NCI-H146 (cell line): ENCODE results near the gene OLIG2.

ENCODE experiments used
- DNase-seq: peaks from one replicate; lab custom pipeline; 2025; lab: John Stamatoyannopoulos, UW

The OLIG2 gene

GRCh38 chr21:33019885-33020557, 5.7 kb upstream of the OLIG2 start:
- no peak for DNase-seq

DNA sequence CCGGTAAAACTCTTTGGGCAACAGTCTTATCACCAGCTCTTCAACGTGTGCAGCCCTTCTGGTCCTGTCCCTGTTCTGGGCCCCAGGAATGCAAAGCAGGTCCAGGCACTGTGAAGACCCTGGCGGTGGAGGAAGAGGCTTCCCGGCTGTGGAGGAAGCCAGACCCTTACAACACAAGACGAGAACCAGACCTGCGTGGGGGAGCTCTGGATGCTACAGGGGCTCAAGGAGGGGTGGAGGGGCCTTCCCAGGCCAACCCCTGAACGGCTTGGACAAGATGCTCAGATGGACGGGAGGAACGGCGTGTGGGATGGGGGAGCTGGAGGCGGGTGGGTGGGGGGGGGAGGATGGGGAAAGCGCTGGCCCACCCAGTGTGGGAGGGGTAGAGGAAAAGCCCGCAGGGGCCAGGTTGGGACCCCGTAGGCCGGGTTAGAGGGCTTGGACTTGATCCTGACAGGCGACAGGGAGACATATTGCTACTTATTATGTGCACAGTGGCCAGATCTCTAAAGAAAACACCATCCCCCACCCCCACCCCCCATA, 5.1 kb upstream of the OLIG2 start:
- no peak for DNase-seq

- no peak for DNase-seq
These were observed 4.6 kb upstream of the OLIG2 start for GRCh38 chr21:33021150-33021549.

GRCh38 chr21:33021667-33022066, 4.1 kb upstream of the OLIG2 start:
- DNase-seq: no peak

DNA sequence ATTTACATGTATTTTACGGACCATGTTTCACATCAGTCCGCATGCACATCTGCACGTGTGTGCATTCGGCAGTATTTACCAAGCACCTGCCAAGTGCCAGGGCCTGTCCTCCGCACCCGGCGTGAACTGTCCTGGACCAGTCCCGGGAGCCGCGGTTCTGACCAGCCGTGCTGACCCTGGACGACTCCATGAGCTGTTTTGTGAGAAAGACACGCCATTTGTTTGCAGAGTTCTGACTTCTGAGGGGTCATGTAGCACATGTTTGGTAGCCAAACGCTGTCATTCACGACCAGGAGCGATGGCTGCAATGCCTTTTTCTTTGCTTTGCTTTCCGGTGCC, 3.3 kb upstream of the OLIG2 start:
- DNase-seq: no peak

GRCh38 chr21:33022828-33023573, 2.7 kb upstream of the OLIG2 start:
- no peak for DNase-seq

DNA sequence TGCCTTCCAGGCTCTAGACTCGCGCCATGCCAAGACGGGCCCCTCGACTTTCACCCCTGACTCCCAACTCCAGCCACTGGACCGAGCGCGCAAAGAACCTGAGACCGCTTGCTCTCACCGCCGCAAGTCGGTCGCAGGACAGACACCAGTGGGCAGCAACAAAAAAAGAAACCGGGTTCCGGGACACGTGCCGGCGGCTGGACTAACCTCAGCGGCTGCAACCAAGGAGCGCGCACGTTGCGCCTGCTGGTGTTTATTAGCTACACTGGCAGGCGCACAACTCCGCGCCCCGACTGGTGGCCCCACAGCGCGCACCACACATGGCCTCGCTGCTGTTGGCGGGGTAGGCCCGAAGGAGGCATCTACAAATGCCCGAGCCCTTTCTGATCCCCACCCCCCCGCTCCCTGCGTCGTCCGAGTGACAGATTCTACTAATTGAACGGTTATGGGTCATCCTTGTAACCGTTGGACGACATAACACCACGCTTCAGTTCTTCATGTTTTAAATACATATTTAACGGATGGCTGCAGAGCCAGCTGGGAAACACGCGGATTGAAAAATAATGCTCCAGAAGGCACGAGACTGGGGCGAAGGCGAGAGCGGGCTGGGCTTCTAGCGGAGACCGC, 2.0 kb upstream of the OLIG2 start:
- DNase-seq: no peak

DNA sequence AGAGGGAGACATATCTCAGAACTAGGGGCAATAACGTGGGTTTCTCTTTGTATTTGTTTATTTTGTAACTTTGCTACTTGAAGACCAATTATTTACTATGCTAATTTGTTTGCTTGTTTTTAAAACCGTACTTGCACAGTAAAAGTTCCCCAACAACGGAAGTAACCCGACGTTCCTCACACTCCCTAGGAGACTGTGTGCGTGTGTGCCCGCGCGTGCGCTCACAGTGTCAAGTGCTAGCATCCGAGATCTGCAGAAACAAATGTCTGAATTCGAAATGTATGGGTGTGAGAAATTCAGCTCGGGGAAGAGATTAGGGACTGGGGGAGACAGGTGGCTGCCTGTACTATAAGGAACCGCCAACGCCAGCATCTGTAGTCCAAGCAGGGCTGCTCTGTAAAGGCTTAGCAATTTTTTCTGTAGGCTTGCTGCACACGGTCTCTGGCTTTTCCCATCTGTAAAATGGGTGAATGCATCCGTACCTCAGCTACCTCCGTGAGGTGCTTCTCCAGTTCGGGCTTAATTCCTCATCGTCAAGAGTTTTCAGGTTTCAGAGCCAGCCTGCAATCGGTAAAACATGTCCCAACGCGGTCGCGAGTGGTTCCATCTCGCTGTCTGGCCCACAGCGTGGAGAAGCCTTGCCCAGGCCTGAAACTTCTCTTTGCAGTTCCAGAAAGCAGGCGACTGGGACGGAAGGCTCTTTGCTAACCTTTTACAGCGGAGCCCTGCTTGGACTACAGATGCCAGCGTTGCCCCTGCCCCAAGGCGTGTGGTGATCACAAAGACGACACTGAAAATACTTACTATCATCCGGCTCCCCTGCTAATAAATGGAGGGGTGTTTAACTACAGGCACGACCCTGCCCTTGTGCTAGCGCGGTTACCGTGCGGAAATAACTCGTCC, 1.3 kb upstream of the OLIG2 start:
- no peak for DNase-seq

GRCh38 chr21:33025106-33025488, 638 bp upstream of the OLIG2 start:
- no peak for DNase-seq

GRCh38 chr21:33026443-33026858, 716 bp downstream of the OLIG2 start:
- no peak for DNase-seq

DNA sequence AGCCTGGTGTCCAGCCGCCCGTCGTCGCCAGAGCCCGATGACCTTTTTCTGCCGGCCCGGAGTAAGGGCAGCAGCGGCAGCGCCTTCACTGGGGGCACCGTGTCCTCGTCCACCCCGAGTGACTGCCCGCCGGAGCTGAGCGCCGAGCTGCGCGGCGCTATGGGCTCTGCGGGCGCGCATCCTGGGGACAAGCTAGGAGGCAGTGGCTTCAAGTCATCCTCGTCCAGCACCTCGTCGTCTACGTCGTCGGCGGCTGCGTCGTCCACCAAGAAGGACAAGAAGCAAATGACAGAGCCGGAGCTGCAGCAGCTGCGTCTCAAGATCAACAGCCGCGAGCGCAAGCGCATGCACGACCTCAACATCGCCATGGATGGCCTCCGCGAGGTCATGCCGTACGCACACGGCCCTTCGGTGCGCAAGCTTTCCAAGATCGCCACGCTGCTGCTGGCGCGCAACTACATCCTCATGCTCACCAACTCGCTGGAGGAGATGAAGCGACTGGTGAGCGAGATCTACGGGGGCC, 1.2 kb downstream of the OLIG2 start:
- no peak for DNase-seq

- DNase-seq: no peak
These were observed 1.9 kb downstream of the OLIG2 start for GRCh38 chr21:33027401-33028286.

GRCh38 chr21:33028287-33028670, 2.5 kb downstream of the OLIG2 start:
- DNase-seq: no peak

- no peak for DNase-seq
These were observed 3.1 kb downstream of the OLIG2 start for GRCh38 chr21:33028773-33029384.

GRCh38 chr21:33029385-33029921, 3.7 kb downstream of the OLIG2 start:
- DNase-seq: no peak

DNA sequence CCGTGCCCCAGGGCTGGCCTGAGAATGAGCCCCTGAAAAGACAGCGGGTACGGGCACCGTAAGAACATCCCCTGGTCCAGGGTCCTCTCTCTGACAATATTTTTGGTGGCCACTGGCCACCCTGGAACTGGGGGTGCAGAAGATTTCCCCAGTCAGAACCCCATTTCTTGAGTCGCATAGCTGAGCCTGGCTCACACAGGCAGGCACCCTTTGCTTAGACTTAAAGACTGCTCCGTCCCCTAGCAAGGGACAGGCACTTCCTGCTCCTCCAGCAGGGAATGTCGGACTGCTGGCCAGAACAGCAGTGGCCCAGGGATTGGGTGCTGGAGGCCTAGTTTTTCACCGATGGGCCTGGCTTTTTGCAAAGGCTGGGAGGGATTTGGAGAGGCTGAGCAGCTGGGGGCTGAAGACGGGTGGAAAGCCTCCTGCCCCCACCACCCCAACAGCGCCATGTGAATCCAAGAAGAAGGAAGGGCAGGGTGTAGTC, 4.3 kb downstream of the OLIG2 start:
- DNase-seq: no peak

GRCh38 chr21:33030633-33031032, 4.9 kb downstream of the OLIG2 start:
- no peak for DNase-seq

GRCh38 chr21:33031152-33031911, 5.6 kb downstream of the OLIG2 start:
- DNase-seq: no peak

GRCh38 chr21:33032434-33033047, 6.8 kb downstream of the OLIG2 start:
- DNase-seq: no peak
